NK-92 (cell line): ENCODE results near the gene PHYHIPL.

Experiments
- DNase-seq: peaks from one replicate; lab custom pipeline; 2025; ENCODE audit not compliant: unreplicated experiment; lab: John Stamatoyannopoulos, UW

Gene PHYHIPL

GRCh38 chr10:59252491-59252890 is 76.0 kb downstream of the PHYHIPL start:
- no peak for DNase-seq

GRCh38 chr10:59255463-59255862 is 79.0 kb downstream of the PHYHIPL start:
- no peak for DNase-seq

- no peak for DNase-seq
Observed at GRCh38 chr10:59257224-59257623, 80.8 kb downstream of the PHYHIPL start.

GRCh38 chr10:59258890-59259289 is 82.4 kb downstream of the PHYHIPL start:
- no peak for DNase-seq

GRCh38 chr10:59265141-59265540 is 88.7 kb downstream of the PHYHIPL start:
- no peak for DNase-seq

GRCh38 chr10:59266321-59266720 is 89.9 kb downstream of the PHYHIPL start:
- no peak for DNase-seq

GRCh38 chr10:59268460-59268859 is 92.0 kb downstream of the PHYHIPL start:
- no peak for DNase-seq

- DNase-seq, result no peak
Observed at GRCh38 chr10:59269651-59270050, 93.2 kb downstream of the PHYHIPL start.

GRCh38 chr10:59270492-59270891 is 94.0 kb downstream of the PHYHIPL start:
- no peak for DNase-seq

GRCh38 chr10:59271160-59271559 is 94.7 kb downstream of the PHYHIPL start:
- no peak for DNase-seq

- DNase-seq, result no peak
Observed at GRCh38 chr10:59272061-59272460, 95.6 kb downstream of the PHYHIPL start.

GRCh38 chr10:59273445-59273844 is 97.0 kb downstream of the PHYHIPL start:
- DNase-seq, result no peak

- DNase-seq, result no peak
Observed at GRCh38 chr10:59276133-59276532, 99.7 kb downstream of the PHYHIPL start.

- DNase-seq, result no peak
Observed at GRCh38 chr10:59276919-59277318, 100.5 kb downstream of the PHYHIPL start.

GRCh38 chr10:59279476-59279875 is 103.0 kb downstream of the PHYHIPL start:
- no peak for DNase-seq

- DNase-seq, result no peak
Observed at GRCh38 chr10:59279991-59280505, 103.6 kb downstream of the PHYHIPL start.

GRCh38 chr10:59281861-59282260 is 105.4 kb downstream of the PHYHIPL start:
- no peak for DNase-seq

GRCh38 chr10:59283456-59284091 is 107.1 kb downstream of the PHYHIPL start:
- DNase-seq, result no peak

GRCh38 chr10:59284118-59284975 is 107.9 kb downstream of the PHYHIPL start:
- no peak for DNase-seq

GRCh38 chr10:59285073-59285472 is 108.6 kb downstream of the PHYHIPL start:
- no peak for DNase-seq

GRCh38 chr10:59285848-59286247 is 109.4 kb downstream of the PHYHIPL start:
- no peak for DNase-seq

GRCh38 chr10:59287587-59288255 is 111.3 kb downstream of the PHYHIPL start:
- DNase-seq, result no peak
